ENCODE data around the gene ARHGAP19. TPM values are rescaled to one million over a fixed set of nuclear protein-coding genes. Genes with fewer than 3 reads are reported as not detected.

ARHGAP19 gene
- total RNA-seq, 2 donors from 2014 or later = 8.0 to 9.8 TPM

DNA sequence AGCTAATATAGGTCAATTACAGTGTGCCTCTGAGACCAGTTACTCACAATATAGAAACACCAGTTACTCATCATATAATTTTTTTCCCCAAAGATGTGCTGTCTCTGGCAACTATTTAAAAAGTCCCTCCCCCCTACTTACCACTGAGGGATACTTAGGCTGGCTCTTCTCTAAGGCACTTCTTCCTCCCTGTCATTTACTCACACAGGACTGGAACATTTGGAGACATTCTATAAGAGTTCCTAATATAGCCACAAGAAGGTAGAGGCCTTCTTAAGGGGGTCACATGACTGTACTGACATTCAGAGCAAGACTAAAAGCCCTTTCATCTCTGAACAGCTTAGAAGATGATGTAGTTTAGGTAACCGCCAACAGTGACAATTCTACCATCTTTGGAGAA lies 62.3 kb downstream of the ARHGAP19 start:
- no peak overlapping the region for H3K4me3 ChIP-seq
- intact Hi-C loops (cut with DNase I) = no loop called here

GRCh38 chr10:97229322-97230015 lies 63.0 kb downstream of the ARHGAP19 start:
- no peak for DNase-seq
- no peaks in the 10 kb centered on the region for H3K4me1 ChIP-seq
- no peak for TF ChIP-seq CTCF (IDR thresholded peaks at IDR 0.05)
- H3K27me3 ChIP-seq = no peaks in the 10 kb centered on the region
- H3K9me3 ChIP-seq = no peaks in the 10 kb centered on the region
- no peaks in the 10 kb centered on the region for H3K36me3 ChIP-seq
- no peak overlapping the region for H3K9ac ChIP-seq (ENCODE audit: low read depth in 2 of 2, low read length in 2 of 2)
- intact Hi-C loops (cut with DNase I) = no loop called here
- no peak overlapping the region for H3K4me3 ChIP-seq
- no peak overlapping the region for H3K27ac ChIP-seq

More for the DNA sequence above, 62.3 kb downstream of the ARHGAP19 start:
- Histone ChIP-seq H3K9me3 (no peaks in the 10 kb centered on the region), H3K27me3 (no peaks in the 10 kb centered on the region), H3K9ac (ENCODE audit: low read depth in 2 of 2, low read length in 2 of 2) (no peak overlapping the region), H3K4me1 (no peaks in the 10 kb centered on the region), H3K36me3 (no peaks in the 10 kb centered on the region), H3K27ac (no peak overlapping the region)
- no peak for TF ChIP-seq CTCF (IDR thresholded peaks at IDR 0.05)
- no peak for DNase-seq

GRCh38 chr10:97228775-97229157 lies 63.7 kb downstream of the ARHGAP19 start:
- no peak overlapping the region for H3K27ac ChIP-seq
- no peak for TF ChIP-seq CTCF (IDR thresholded peaks at IDR 0.05)
- no peaks in the 10 kb centered on the region for H3K36me3 ChIP-seq

GRCh38 chr10:97228130-97228774 lies 64.2 kb downstream of the ARHGAP19 start:
- H3K4me1 ChIP-seq = no peaks in the 10 kb centered on the region
- H3K27me3 ChIP-seq = no peaks in the 10 kb centered on the region
- intact Hi-C loops (cut with DNase I) = no loop called here
- no peaks in the 10 kb centered on the region for H3K36me3 ChIP-seq
- no peak overlapping the region for H3K4me3 ChIP-seq
- no peaks in the 10 kb centered on the region for H3K9me3 ChIP-seq
- no peak for TF ChIP-seq CTCF (IDR thresholded peaks at IDR 0.05)
- DNase-seq = no peak
- no peak overlapping the region for H3K9ac ChIP-seq (ENCODE audit: low read depth in 2 of 2, low read length in 2 of 2)
- no peak overlapping the region for H3K27ac ChIP-seq

More at GRCh38 chr10:97228775-97229157, 63.7 kb downstream of the ARHGAP19 start:
- H3K9ac ChIP-seq (ENCODE audit: low read depth in 2 of 2, low read length in 2 of 2) = no peak overlapping the region
- H3K27me3 ChIP-seq = no peaks in the 10 kb centered on the region
- H3K9me3 ChIP-seq = no peaks in the 10 kb centered on the region
- no peaks in the 10 kb centered on the region for H3K4me1 ChIP-seq
- intact Hi-C loops (cut with DNase I) = no loop called here
- H3K4me3 ChIP-seq = no peak overlapping the region
- no peak for DNase-seq

DNA sequence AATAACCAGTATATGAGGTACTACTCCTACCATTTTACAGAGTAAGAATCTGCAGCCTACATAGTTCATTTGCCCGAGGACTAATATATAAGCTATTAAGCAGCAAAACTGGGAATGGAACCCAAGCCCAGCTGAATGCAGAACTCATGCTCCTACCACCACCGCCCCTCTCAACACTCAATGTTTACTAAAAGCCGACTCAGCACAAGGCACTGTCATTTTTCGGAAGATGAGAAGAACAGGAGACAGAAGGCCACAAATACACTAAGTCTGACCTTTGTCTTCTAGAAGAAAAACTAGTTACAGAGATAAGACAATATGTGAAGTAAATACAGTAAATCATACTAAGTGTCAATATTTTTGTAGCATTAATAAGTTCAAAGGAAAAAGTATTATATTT lies 66.0 kb downstream of the ARHGAP19 start:
- Histone ChIP-seq H3K9me3 (no peaks in the 10 kb centered on the region), H3K27ac (no peak overlapping the region), H3K9ac (ENCODE audit: low read depth in 2 of 2, low read length in 2 of 2) (no peak overlapping the region), H3K27me3 (no peaks in the 10 kb centered on the region), H3K36me3 (no peaks in the 10 kb centered on the region), H3K4me1 (no peaks in the 10 kb centered on the region), H3K4me3 (no peak overlapping the region)
- DNase-seq = no peak
- no peak for TF ChIP-seq CTCF (IDR thresholded peaks at IDR 0.05)
- intact Hi-C loops (cut with DNase I) = no loop called here

Data from colonic mucosa (tissue), 4 donors.